H54 (cell line): ENCODE data around the gene ERC1.

Experiments used
- DNase-seq: peaks from one replicate; pipeline ENCODE4 v3.0.0; 2011; ENCODE audit warnings: low spot score, mixed read lengths; ENCODE audit not compliant: insufficient read length
- FAIRE-seq: peaks from 3 replicates; lab custom pipeline; 2011; peaks lifted over from hg19 to GRCh38; lab: Jason Lieb, UNC
- POLR2A ChIP-seq: IDR thresholded peaks from 2 replicates; pipeline ENCODE4 v1.6.1; 2011; ENCODE audit warnings: low read depth, mild to moderate bottlenecking, low read length

ERC1 gene

GRCh38 chr12:1443421-1444141, 452.6 kb downstream of the ERC1 start:
- DNase-seq (peak; percentile 20), FAIRE-seq (peak; percentile 94)
- TF ChIP-seq POLR2A = no peak

GRCh38 chr12:1444142-1444516, 453.1 kb downstream of the ERC1 start:
- FAIRE-seq (no peak), DNase-seq (no peak)
- no peak for TF ChIP-seq POLR2A

- no peak for FAIRE-seq
- no peak for TF ChIP-seq POLR2A
- no peak for DNase-seq
Observed at GRCh38 chr12:1445807-1446206, 454.8 kb downstream of the ERC1 start.

GRCh38 chr12:1448336-1448735, 457.3 kb downstream of the ERC1 start:
- FAIRE-seq (no peak), DNase-seq (no peak)
- no peak for TF ChIP-seq POLR2A

- DNase-seq (no peak), FAIRE-seq (no peak)
- TF ChIP-seq POLR2A = no peak
Observed at GRCh38 chr12:1453810-1454209, 462.8 kb downstream of the ERC1 start.

GRCh38 chr12:1456885-1457284, 465.9 kb downstream of the ERC1 start:
- FAIRE-seq (no peak), DNase-seq (no peak)
- no peak for TF ChIP-seq POLR2A

GRCh38 chr12:1457901-1458300, 466.9 kb downstream of the ERC1 start:
- FAIRE-seq (peak; percentile 93), DNase-seq (peak; percentile 53)
- TF ChIP-seq POLR2A = no peak

GRCh38 chr12:1459339-1459738, 468.3 kb downstream of the ERC1 start:
- DNase-seq (no peak), FAIRE-seq (no peak)
- no peak for TF ChIP-seq POLR2A

- FAIRE-seq (no peak), DNase-seq (no peak)
- TF ChIP-seq POLR2A = no peak
Observed at GRCh38 chr12:1463073-1463905, 472.3 kb downstream of the ERC1 start.

GRCh38 chr12:1464925-1465324, 473.9 kb downstream of the ERC1 start:
- no peak for FAIRE-seq
- no peak for TF ChIP-seq POLR2A
- no peak for DNase-seq

- DNase-seq = no peak
- TF ChIP-seq POLR2A = no peak
- no peak for FAIRE-seq
Observed at GRCh38 chr12:1465990-1466389, 475.0 kb downstream of the ERC1 start.

GRCh38 chr12:1466481-1467154, 475.6 kb downstream of the ERC1 start:
- DNase-seq = no peak
- no peak for TF ChIP-seq POLR2A
- FAIRE-seq = no peak

GRCh38 chr12:1467710-1468109, 476.7 kb downstream of the ERC1 start:
- DNase-seq = no peak
- FAIRE-seq = no peak
- no peak for TF ChIP-seq POLR2A

- DNase-seq = no peak
- no peak for FAIRE-seq
- TF ChIP-seq POLR2A = no peak
Observed at GRCh38 chr12:1469070-1469469, 478.0 kb downstream of the ERC1 start.

- DNase-seq (no peak), FAIRE-seq (no peak)
- TF ChIP-seq POLR2A = no peak
Observed at GRCh38 chr12:1470051-1470450, 479.0 kb downstream of the ERC1 start.
